Liver (tissue), 3 donors: ENCODE data around the gene ST3GAL2.
"Not testable (repeated sequence)": the region's sequence is repeated elsewhere in the genome, so short reads cannot be mapped to it uniquely, and the experiment has no call there.

Source experiments
- CTCF ChIP-seq: fragments of 150-350 bp; IDR thresholded peaks from 2 replicates; pipeline ENCODE4 v1.5.1; 2017; ENCODE audit warnings: improper control_type of control experiment, low read depth, low read length; ENCODE audit not compliant: missing input control
- GABPA ChIP-seq, 2 donors: IDR thresholded peaks in 1 of 2; conservative IDR thresholded peaks in 1 of 2; 2 replicates each; pipeline ENCODE4 v1.6.1; 2016; ENCODE audit warnings: antibody characterized with exemption in 2 of 2, mild to moderate bottlenecking in 1 of 2, moderate library complexity in 1 of 2
- JUND ChIP-seq, 2 donors: IDR thresholded peaks; 2 replicates each; pipeline ENCODE4 v1.6.1; 2016; ENCODE audit warnings: antibody characterized with exemption in 2 of 2
- MAX ChIP-seq: IDR thresholded peaks from 2 replicates; pipeline ENCODE4 v1.6.1; 2016; ENCODE audit warnings: antibody characterized with exemption
- RAD21 ChIP-seq, 2 donors: IDR thresholded peaks; 2 replicates each; pipeline ENCODE4 v1.6.1; 2016; ENCODE audit warnings: antibody characterized with exemption in 2 of 2, mild to moderate bottlenecking in 2 of 2
- REST ChIP-seq: IDR thresholded peaks from 2 replicates; pipeline ENCODE4 v1.6.1; 2016; ENCODE audit warnings: antibody characterized with exemption, mild to moderate bottlenecking
- TAF1 ChIP-seq: conservative IDR thresholded peaks from 2 replicates; pipeline ENCODE4 v1.6.1; 2016; ENCODE audit warnings: antibody characterized with exemption, mild to moderate bottlenecking
- YY1 ChIP-seq: IDR thresholded peaks from 2 replicates; pipeline ENCODE4 v1.6.1; 2016; ENCODE audit warnings: antibody characterized with exemption, mild to moderate bottlenecking
- ZBTB33 ChIP-seq: IDR thresholded peaks from 2 replicates; pipeline ENCODE4 v1.6.1; 2016; ENCODE audit warnings: antibody characterized with exemption
- TF ChIP-seq, protein P1 (sequence below): IDR thresholded peaks from 2 replicates; pipeline ENCODE4 v1.6.1; 2016; ENCODE audit warnings: antibody characterized with exemption
- donor health status: healthy.
- donor health status: healthy.

DNA sequence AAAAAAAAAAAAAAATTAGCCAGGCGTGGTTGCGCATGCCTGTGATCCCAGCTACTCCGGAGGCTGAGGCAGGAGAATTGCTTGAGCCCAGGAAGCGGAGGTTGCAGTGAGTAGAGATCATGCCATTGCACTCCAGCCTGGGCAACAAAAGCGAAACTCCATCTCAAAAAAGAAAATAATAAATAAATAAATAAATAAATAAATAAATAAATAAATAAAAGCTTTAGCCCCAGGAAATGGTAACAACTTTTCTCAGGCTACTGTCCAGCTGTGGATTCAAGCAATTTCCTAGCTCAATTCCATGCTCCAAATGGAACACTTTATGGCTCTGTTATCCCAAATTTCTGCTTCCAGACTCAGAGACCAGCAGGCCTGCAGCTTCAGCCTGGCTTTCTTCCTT, 25.3 kb downstream of the ST3GAL2 start:
- TF ChIP-seq REST; CTCF; GABPA (IDR thresholded peaks at IDR 0.05 in 1 of 2, conservative IDR thresholded peaks at IDR 0.05 in 1 of 2); MAX; ZBTB33; JUND (IDR thresholded peaks at IDR 0.05); TAF1; RAD21 (IDR thresholded peaks at IDR 0.05); YY1: not testable (repeated sequence)
- TF ChIP-seq, protein P1, sequence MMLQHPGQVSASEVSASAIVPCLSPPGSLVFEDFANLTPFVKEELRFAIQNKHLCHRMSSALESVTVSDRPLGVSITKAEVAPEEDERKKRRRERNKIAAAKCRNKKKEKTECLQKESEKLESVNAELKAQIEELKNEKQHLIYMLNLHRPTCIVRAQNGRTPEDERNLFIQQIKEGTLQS, result not testable (repeated sequence)
